Heart left ventricle (tissue), 13 donors: ENCODE results near the gene MAD2L2.

Source experiments
- POLR2A ChIP-seq, 2 donors: fragments of 450-650 bp; IDR thresholded peaks; one replicate each; pipeline ENCODE4 v1.6.1; 2017; ENCODE audit warnings: antibody characterized with exemption in 2 of 2, mild to moderate bottlenecking in 2 of 2, moderate library complexity in 2 of 2
- TF ChIP-seq, protein P1 (sequence below), 12 donors: fragments of 200-600 bp; sonication (generic) in 4 of 12; IDR thresholded peaks; one replicate each; pipeline versions ENCODE4 v1.5.0 to v1.8.0; 2018 to 2022; ENCODE audit warnings: antibody characterized with exemption in 12 of 12, mild to moderate bottlenecking in 5 of 12
- donor health status: ischemic (EF 13 %, LVEDD 7.1; RV severe dilation, severe dysfunction).
- donor health status: DM: no; HTN: yes; CAD: no.
- donor health status: DM: no; HTN: no; CAD: no.
- donor health status: ischemic (EF 25% LVEDD 6.9; RV normal size, moderate dysfunction).
- donor health status: ischemic (EF 25% LVEDD 5.7; RV mildly dilated, moderate dysfunction).
- donor health status: ischemic (EF 35%, LVEDD 5.7; RV mildly dilated, moderate dysfunction).
- donor health status: nonischemic (EF 11% LVEDD 7.7; RV severe dilation, severe dysfunction).
- donor health status: DM: yes; HTN: yes; CAD: no.
- donor health status: PGD.
- donor health status: ischemic (EF 29% LVEDD 5.4; RV normal size, mild dysfunction).
- donor health status: nonischemic (EF 23%, LVEDD 6.1; RV moderate dilation, normal function).

DNA sequence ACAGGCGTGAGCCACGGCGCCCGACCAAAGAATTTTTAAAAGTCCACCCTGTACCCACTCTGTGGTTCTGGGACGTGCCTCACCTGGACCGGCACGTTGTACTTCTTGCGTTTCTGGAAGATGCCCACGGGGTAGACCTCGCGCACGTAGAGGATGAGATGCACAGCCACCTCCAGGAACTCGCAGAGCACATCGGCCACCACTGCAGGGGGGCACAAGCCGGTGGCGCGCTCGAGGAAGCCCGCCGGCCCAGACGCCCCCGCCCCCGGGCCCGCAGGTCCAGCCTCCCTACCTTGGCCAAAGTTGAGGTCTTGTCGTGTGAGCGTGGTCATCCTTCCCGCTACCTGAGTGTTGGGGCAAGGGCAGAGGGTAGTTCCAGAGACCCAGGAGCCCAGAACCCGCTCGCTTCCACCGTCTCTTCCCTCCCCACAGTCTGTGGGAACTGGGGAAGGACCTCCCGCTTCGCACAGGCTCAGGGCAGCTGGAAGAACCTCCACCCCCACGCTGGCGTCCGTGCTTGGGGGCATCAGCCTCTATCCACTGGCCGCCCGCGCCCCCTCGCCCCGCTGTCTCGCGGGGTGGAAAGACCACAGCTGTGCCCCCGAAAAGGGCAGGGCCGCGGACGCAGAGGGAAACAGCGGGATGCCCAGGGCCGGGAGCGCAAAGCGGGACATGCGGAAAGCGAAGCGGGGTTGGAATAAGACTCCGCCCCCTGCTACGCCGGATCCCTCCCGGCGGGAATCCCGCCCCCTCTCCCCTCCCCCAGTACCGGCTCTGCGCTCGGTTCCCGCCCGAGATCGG lies 478 bp downstream of the MAD2L2 start:
- TF ChIP-seq, protein P1, sequence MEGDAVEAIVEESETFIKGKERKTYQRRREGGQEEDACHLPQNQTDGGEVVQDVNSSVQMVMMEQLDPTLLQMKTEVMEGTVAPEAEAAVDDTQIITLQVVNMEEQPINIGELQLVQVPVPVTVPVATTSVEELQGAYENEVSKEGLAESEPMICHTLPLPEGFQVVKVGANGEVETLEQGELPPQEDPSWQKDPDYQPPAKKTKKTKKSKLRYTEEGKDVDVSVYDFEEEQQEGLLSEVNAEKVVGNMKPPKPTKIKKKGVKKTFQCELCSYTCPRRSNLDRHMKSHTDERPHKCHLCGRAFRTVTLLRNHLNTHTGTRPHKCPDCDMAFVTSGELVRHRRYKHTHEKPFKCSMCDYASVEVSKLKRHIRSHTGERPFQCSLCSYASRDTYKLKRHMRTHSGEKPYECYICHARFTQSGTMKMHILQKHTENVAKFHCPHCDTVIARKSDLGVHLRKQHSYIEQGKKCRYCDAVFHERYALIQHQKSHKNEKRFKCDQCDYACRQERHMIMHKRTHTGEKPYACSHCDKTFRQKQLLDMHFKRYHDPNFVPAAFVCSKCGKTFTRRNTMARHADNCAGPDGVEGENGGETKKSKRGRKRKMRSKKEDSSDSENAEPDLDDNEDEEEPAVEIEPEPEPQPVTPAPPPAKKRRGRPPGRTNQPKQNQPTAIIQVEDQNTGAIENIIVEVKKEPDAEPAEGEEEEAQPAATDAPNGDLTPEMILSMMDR (IDR thresholded peaks at IDR 0.05): peak in 1 of 12 donors; percentile 11
- TF ChIP-seq POLR2A (IDR thresholded peaks at IDR 0.05): no peak
